Prostate gland (tissue), 2 donors: Measurements from ENCODE around the gene MAP2K3. TPM values are rescaled to one million over a fixed set of nuclear protein-coding genes. Genes with fewer than 3 reads are reported as not detected.

Experiments
- DNase-seq: peaks from one replicate; pipeline ENCODE4 v3.0.0-alpha.2; 2019; ENCODE audit warnings: low spot score
- H3K27ac ChIP-seq, 2 donors: fragments of 200-600 bp; sonication (generic); 2 replicates each; pipeline ENCODE4 v1.5.1; 2017 to 2019
- H3K27me3 ChIP-seq: fragments of 200-600 bp; sonication (generic); replicated peaks from 2 replicates; pipeline ENCODE4 v1.5.1; 2019; ENCODE audit not compliant: insufficient read depth
- H3K36me3 ChIP-seq, 2 donors: fragments of 200-600 bp; sonication (generic); 1 replicate in 1 of 2; 2 replicates in 1 of 2; pipeline versions ENCODE4 v1.5.1 to v1.8.1; 2017 to 2019
- H3K4me1 ChIP-seq: fragments of 200-600 bp; sonication (generic); replicated peaks from 2 replicates; pipeline ENCODE4 v1.5.1; 2019
- H3K4me3 ChIP-seq, 2 donors: fragments of 200-600 bp; sonication (generic); 2 replicates each; pipeline ENCODE4 v1.5.1; 2017 to 2019
- H3K9me3 ChIP-seq: fragments of 200-600 bp; sonication (generic); 2 replicates; pipeline ENCODE4 v1.5.1; 2017
- CTCF ChIP-seq, 4 experiments: fragments of 200-600 bp in 2 of 4; fragments of 450-650 bp in 2 of 4; sonication (generic) in 2 of 4; IDR thresholded peaks; 1 replicate in 3 of 4; 2 replicates in 1 of 4; pipeline ENCODE4 v1.5.1; 2016 to 2019; ENCODE audit warnings: antibody characterized with exemption in 4 of 4, mild to moderate bottlenecking in 2 of 4, moderate library complexity in 2 of 4
- POLR2A ChIP-seq: fragments of 450-650 bp; IDR thresholded peaks from one replicate; pipeline ENCODE4 v1.6.1; 2016; ENCODE audit warnings: antibody characterized with exemption, mild to moderate bottlenecking
- POLR2AphosphoS5 ChIP-seq: sonication (generic); formaldehyde crosslinking; IDR thresholded peaks from one replicate; pipeline ENCODE4 v1.6.1; 2017; ENCODE audit warnings: antibody characterized with exemption
- WGBS: methylation state at CpG from one replicate; pipeline ENCODE4 v1.1.5; 2018; 5-methylcytosine and 5-hydroxymethylcytosine counted together
- intact Hi-C: fragments of 100-400 bp; cut with DNase I; formaldehyde crosslinking; loops from one replicate; pipeline ENCODE4 v1.14.2; 2022
- total RNA-seq, 2 donors: library from RNA; depleted of rRNA; stranded (reverse); fragments of >200 nt; gene quantifications; one replicate each; pipeline ENCODE4 v1.1.0, GENCODE V29; 2016

The MAP2K3 gene
- total RNA-seq, 2 donors from 2014 or later: 24.0 to 25.9 TPM

GRCh38 chr17:21357696-21358656 lies 73.5 kb downstream of the MAP2K3 start:
- 65% methylated on average over 10 of the region's 10 CpGs for WGBS
- intact Hi-C loops: no loop called here
- Histone ChIP-seq H3K36me3 (no peaks in the 10 kb centered on the region), H3K27ac (no peak overlapping the region), H3K27me3 (no peaks in the 10 kb centered on the region), H3K9me3 (no peaks in the 10 kb centered on the region), H3K4me3 (no peak overlapping the region), H3K4me1 (no peaks in the 10 kb centered on the region)
- TF ChIP-seq POLR2A (no peak), POLR2AphosphoS5 (no peak), CTCF (IDR thresholded peaks at IDR 0.05) (no peak)
- no peak for DNase-seq

GRCh38 chr17:21358682-21359482 lies 74.4 kb downstream of the MAP2K3 start:
- intact Hi-C loops: no loop called here
- TF ChIP-seq CTCF (IDR thresholded peaks at IDR 0.05) (no peak), POLR2A (no peak), POLR2AphosphoS5 (no peak)
- no peak for DNase-seq

GRCh38 chr17:21359483-21359840 lies 75.0 kb downstream of the MAP2K3 start:
- Histone ChIP-seq H3K4me1 (no peaks in the 10 kb centered on the region), H3K36me3 (no peaks in the 10 kb centered on the region), H3K27me3 (no peaks in the 10 kb centered on the region), H3K9me3 (no peaks in the 10 kb centered on the region), H3K4me3 (no peak overlapping the region), H3K27ac (no peak overlapping the region)
- intact Hi-C loops: no loop called here
- WGBS: 94% methylated on average over 9 of the region's 9 CpGs
- no peak for TF ChIP-seq POLR2AphosphoS5
- no peak for TF ChIP-seq POLR2A
- TF ChIP-seq CTCF (IDR thresholded peaks at IDR 0.05): no peak
- DNase-seq: no peak

More at GRCh38 chr17:21358682-21359482, 74.4 kb downstream of the MAP2K3 start:
- H3K36me3 ChIP-seq: no peaks in the 10 kb centered on the region
- no peaks in the 10 kb centered on the region for H3K9me3 ChIP-seq
- no peak overlapping the region for H3K4me3 ChIP-seq
- WGBS: 61% methylated on average over 12 of the region's 12 CpGs
- no peaks in the 10 kb centered on the region for H3K27me3 ChIP-seq
- H3K27ac ChIP-seq: no peak overlapping the region
- no peaks in the 10 kb centered on the region for H3K4me1 ChIP-seq

- no peaks in the 10 kb centered on the region for H3K36me3 ChIP-seq
- intact Hi-C loops: loop anchor here (10.0 kb wide), 1 partner anchor 55 kb away; no protein-coding TSS in a partner anchor
- DNase-seq: no peak
- H3K27me3 ChIP-seq: no peaks in the 10 kb centered on the region
- TF ChIP-seq CTCF (IDR thresholded peaks at IDR 0.05): no peak
- TF ChIP-seq POLR2A: no peak
- no peak for TF ChIP-seq POLR2AphosphoS5
- WGBS: 50% methylated on average over 7 of the region's 7 CpGs
- no peaks in the 10 kb centered on the region for H3K9me3 ChIP-seq
- no peak overlapping the region for H3K4me3 ChIP-seq
- no peaks in the 10 kb centered on the region for H3K4me1 ChIP-seq
- H3K27ac ChIP-seq: no peak overlapping the region
Observed at GRCh38 chr17:21360048-21360447, 75.5 kb downstream of the MAP2K3 start.
